CD14-positive monocyte (primary cell): Measurements from ENCODE around the gene FRMD4A. TPM values are rescaled to one million over a fixed set of nuclear protein-coding genes. Genes with fewer than 3 reads are reported as not detected.

Experiments
- DNase-seq, 3 donors: peaks; one replicate each; pipeline ENCODE4 v3.0.0-alpha.2; 2011 to 2022
- H2AFZ ChIP-seq: 2 replicates; pipeline ENCODE4 v1.6.0; 2012; ENCODE audit warnings: mild to moderate bottlenecking, low read depth, low read length, inconsistent platforms; ENCODE audit not compliant: insufficient read depth, poor library complexity, severe bottlenecking
- H3K27ac ChIP-seq, 2 donors: 1 replicate in 1 of 2; 2 replicates in 1 of 2; pipeline ENCODE4 v1.5.1; 2012 to 2013; ENCODE audit warnings: low read length in 2 of 2, control low read depth in 1 of 2, inconsistent platforms in 1 of 2, low read depth in 1 of 2, mild to moderate bottlenecking in 1 of 2
- H3K27me3 ChIP-seq, 2 donors: one replicate each; pipeline versions ENCODE4 v1.6.0 to v1.6.1; 2011 to 2013; ENCODE audit warnings: low read length in 2 of 2; ENCODE audit not compliant: control insufficient read depth in 2 of 2, insufficient read depth in 2 of 2
- H3K36me3 ChIP-seq, 2 donors: replicated peaks in 1 of 2; 1 replicate in 1 of 2; 2 replicates in 1 of 2; pipeline versions ENCODE4 v1.5.1 to v1.6.1; 2012 to 2013; ENCODE audit warnings: low read length in 2 of 2, control low read depth in 1 of 2, inconsistent platforms in 1 of 2, mild to moderate bottlenecking in 1 of 2; ENCODE audit not compliant: insufficient read depth in 2 of 2, control insufficient read depth in 1 of 2
- H3K4me1 ChIP-seq, 2 donors: 1 replicate in 1 of 2; 2 replicates in 1 of 2; pipeline versions ENCODE4 v1.5.1 to v1.6.1; 2012 to 2013; ENCODE audit warnings: low read length in 2 of 2, control low read depth in 1 of 2, inconsistent platforms in 1 of 2, mild to moderate bottlenecking in 1 of 2, moderate library complexity in 1 of 2; ENCODE audit not compliant: insufficient read depth in 2 of 2, control insufficient read depth in 1 of 2
- H3K4me2 ChIP-seq: replicated peaks from 2 replicates; pipeline ENCODE3; 2012; ENCODE audit warnings: low read length, moderate library complexity, mild to moderate bottlenecking; ENCODE audit not compliant: poor library complexity, severe bottlenecking; ENCODE audit errors: extremely low read depth
- H3K4me3 ChIP-seq, 3 experiments: fragments of 200-600 bp in 1 of 3; sonication (generic) in 1 of 3; replicated peaks in 1 of 3; 1 replicate in 2 of 3; 2 replicates in 1 of 3; pipeline ENCODE4 v1.5.1; 2011 to 2013; ENCODE audit warnings: low read length in 3 of 3, mild to moderate bottlenecking in 3 of 3, control low read depth in 2 of 3, low read depth in 2 of 3, inconsistent platforms in 1 of 3, moderate library complexity in 1 of 3
- H3K79me2 ChIP-seq: 2 replicates; pipeline ENCODE4 v1.6.0; 2012; ENCODE audit warnings: mild to moderate bottlenecking, control low read depth, inconsistent platforms, low read length, moderate library complexity; ENCODE audit not compliant: insufficient read depth
- H3K9ac ChIP-seq: 2 replicates; pipeline ENCODE4 v1.6.0; 2017; ENCODE audit warnings: low read length, mild to moderate bottlenecking; ENCODE audit not compliant: insufficient read depth, poor library complexity, severe bottlenecking
- H3K9me3 ChIP-seq, 2 donors: replicated peaks in 1 of 2; 1 replicate in 1 of 2; 2 replicates in 1 of 2; pipeline versions ENCODE4 v1.5.1 to v1.6.1; 2012 to 2013; ENCODE audit warnings: low read length in 2 of 2, control low read depth in 1 of 2; ENCODE audit not compliant: control insufficient read depth in 1 of 2, insufficient read depth in 1 of 2
- H4K20me1 ChIP-seq: 2 replicates; pipeline ENCODE4 v1.6.0; 2012; ENCODE audit warnings: mild to moderate bottlenecking, low read length, control low read depth, moderate library complexity; ENCODE audit not compliant: insufficient read depth
- H3K27ac Mint-ChIP-seq, 7 donors: one replicate each; pipeline ENCODE4 v1.8.0; 2020; ENCODE audit warnings: mild to moderate bottlenecking in 7 of 7, mixed read lengths in 7 of 7, moderate library complexity in 6 of 7, inconsistent platforms in 2 of 7
- H3K27me3 Mint-ChIP-seq, 3 donors: one replicate each; pipeline ENCODE4 v1.8.0; 2021 to 2022; ENCODE audit warnings: low read depth in 3 of 3, mild to moderate bottlenecking in 3 of 3, mixed read lengths in 3 of 3, moderate library complexity in 3 of 3, inconsistent platforms in 1 of 3
- H3K36me3 Mint-ChIP-seq, 2 donors: one replicate each; pipeline ENCODE4 v1.8.0; 2020; ENCODE audit warnings: mixed read lengths in 2 of 2, inconsistent platforms in 1 of 2, mild to moderate bottlenecking in 1 of 2
- H3K4me1 Mint-ChIP-seq: one replicate; pipeline ENCODE4 v1.8.0; 2020; ENCODE audit warnings: mild to moderate bottlenecking, mixed read lengths
- H3K4me3 Mint-ChIP-seq, 2 donors: one replicate each; pipeline ENCODE4 v1.8.0; 2020; ENCODE audit warnings: mild to moderate bottlenecking in 2 of 2, mixed read lengths in 2 of 2, moderate library complexity in 1 of 2
- H3K9me3 Mint-ChIP-seq, 7 donors: one replicate each; pipeline ENCODE4 v1.8.0; 2020 to 2022; ENCODE audit warnings: mixed read lengths in 7 of 7, mild to moderate bottlenecking in 6 of 7, moderate library complexity in 6 of 7, inconsistent platforms in 2 of 7
- CTCF ChIP-seq: fragments of 200-600 bp; IDR thresholded peaks from one replicate; pipeline ENCODE4 v1.8.0; 2022; ENCODE audit warnings: antibody characterized with exemption, mild to moderate bottlenecking
- WGBS: methylation state at CpG from one replicate; pipeline ENCODE4 v1.1.5; 2013; ENCODE audit warnings: missing lambda C conversion rate; ENCODE audit not compliant: insufficient coverage; 5-methylcytosine and 5-hydroxymethylcytosine counted together
- intact Hi-C, 2 donors: fragments of 100-400 bp; cut with micrococcal nuclease; formaldehyde crosslinking; loops; one replicate each; pipeline versions ENCODE4 v1.15.0 to v1.15.1; 2023
- polyA plus RNA-seq, 3 donors: library from polyadenylated mRNA; depleted of rRNA in 1 of 3; unstranded in 2 of 3; stranded (reverse) in 1 of 3; fragments of 300-500 nt in 2 of 3; fragments of >200 nt in 1 of 3; fragmentation: Illumina TruSeq in 2 of 3; gene quantifications; 1 replicate in 2 of 3; 2 replicates in 1 of 3; pipeline ENCODE4 v1.2.3, GENCODE V29; 2012 to 2021

FRMD4A gene
- polyA plus RNA-seq, 3 donors: 0.12 TPM; not detected in 2

GRCh38 chr10:14050598-14050997 is 280.1 kb downstream of the FRMD4A start:
- no peak overlapping the region for H3K4me3 ChIP-seq
- no peak for TF ChIP-seq CTCF
- H3K4me1 ChIP-seq: no peaks in the 10 kb centered on the region
- H4K20me1 ChIP-seq: no peaks in the 10 kb centered on the region
- no peak for DNase-seq
- H3K36me3 ChIP-seq: no peaks in the 10 kb centered on the region
- H3K4me3 Mint-ChIP-seq: no peak overlapping the region
- no peak overlapping the region for H3K4me2 ChIP-seq
- WGBS: 93% methylated on average over 3 of the region's 4 CpGs
- H3K9ac ChIP-seq: no peak overlapping the region
- H3K27me3 Mint-ChIP-seq: peaks cover 1 to 8% (median 4%) of the 10 kb centered on the region in 3 donors
- peaks cover 0 to 11% of the 10 kb centered on the region in 2 donors for H3K9me3 ChIP-seq
- no peaks in the 10 kb centered on the region for H3K36me3 Mint-ChIP-seq
- intact Hi-C loops: no loop called here
- H3K79me2 ChIP-seq: no peaks in the 10 kb centered on the region
- peaks cover 0 to 2% of the 10 kb centered on the region in 2 donors for H3K27me3 ChIP-seq
- no peaks in the 10 kb centered on the region for H3K4me1 Mint-ChIP-seq
- no peak overlapping the region for H3K27ac Mint-ChIP-seq
- peaks cover 3 to 25% (median 7%) of the 10 kb centered on the region in 7 donors for H3K9me3 Mint-ChIP-seq
- no peak overlapping the region for H3K27ac ChIP-seq
- no peak overlapping the region for H2AFZ ChIP-seq

- H2AFZ ChIP-seq: no peak overlapping the region
- intact Hi-C loops: no loop called here
- no peaks in the 10 kb centered on the region for H3K36me3 ChIP-seq
- TF ChIP-seq CTCF: no peak
- peaks cover 0 to 6% of the 10 kb centered on the region in 2 donors for H3K9me3 ChIP-seq
- H3K4me1 ChIP-seq: no peaks in the 10 kb centered on the region
- H3K4me3 ChIP-seq: no peak overlapping the region
- peaks cover 0 to 6% (median 3%) of the 10 kb centered on the region in 3 donors for H3K27me3 Mint-ChIP-seq
- no peaks in the 10 kb centered on the region for H3K4me1 Mint-ChIP-seq
- DNase-seq: no peak
- peaks cover 0 to 17% (median 4%) of the 10 kb centered on the region in 7 donors for H3K9me3 Mint-ChIP-seq
- no peak overlapping the region for H3K4me3 Mint-ChIP-seq
- no peak overlapping the region for H3K27ac Mint-ChIP-seq
- no peak overlapping the region for H3K27ac ChIP-seq
- H3K36me3 Mint-ChIP-seq: no peaks in the 10 kb centered on the region
- H3K27me3 ChIP-seq: peaks cover 0 to 2% of the 10 kb centered on the region in 2 donors
- H3K79me2 ChIP-seq: no peaks in the 10 kb centered on the region
- no peak overlapping the region for H3K4me2 ChIP-seq
- H3K9ac ChIP-seq: no peak overlapping the region
- H4K20me1 ChIP-seq: no peaks in the 10 kb centered on the region
- WGBS: 91% methylated on average over 2 of the region's 6 CpGs
Measured at GRCh38 chr10:14048930-14049613, 281.7 kb downstream of the FRMD4A start.
